Measurements from ENCODE around the gene SART1. TPM values are rescaled to one million over a fixed set of nuclear protein-coding genes. Genes with fewer than 3 reads are reported as not detected.
"Not testable (repeated sequence)": the region's sequence is repeated elsewhere in the genome, so short reads cannot be mapped to it uniquely, and the experiment has no call there.

Gene SART1
- total RNA-seq, 4 donors from 2014 or later: 32.3 to 96.1 (median 39.7) TPM

DNA sequence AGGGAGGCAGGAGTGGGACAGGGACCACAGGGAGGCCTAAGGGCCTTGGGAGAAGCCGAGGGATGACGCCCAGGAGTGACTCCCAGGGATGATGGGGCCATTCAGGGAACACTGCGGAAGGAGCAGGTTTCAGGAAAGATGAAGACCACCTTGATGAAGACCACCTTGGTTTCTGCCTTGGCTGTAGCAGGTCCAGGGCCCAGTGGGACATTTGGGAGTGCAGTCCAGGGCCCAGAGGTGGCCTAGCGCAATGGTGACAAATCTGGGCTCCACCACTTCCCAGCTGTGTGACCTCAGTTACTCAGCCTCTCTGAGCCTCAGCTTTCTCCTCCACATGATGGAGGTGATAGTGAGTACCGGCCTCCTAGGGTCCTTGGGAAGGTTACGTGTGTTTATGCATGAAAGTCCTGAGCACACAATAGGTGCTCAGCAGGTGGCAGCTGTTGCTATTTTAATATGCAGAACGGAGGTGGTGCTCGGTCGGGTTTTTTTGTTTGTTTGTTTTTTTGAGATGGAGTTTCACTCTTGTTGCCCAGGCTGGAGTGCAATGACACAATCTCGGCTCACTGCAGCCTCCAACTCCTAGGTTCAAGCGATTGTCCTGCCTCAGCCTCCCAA lies 15.5 kb upstream of the SART1 start:
- Histone ChIP-seq H3K4me1 (no peaks in the 10 kb centered on the region), H3K36me3 (no peaks in the 10 kb centered on the region), H3K4me3 (no peak overlapping the region), H3K27me3 (peaks cover 14% of the 10 kb centered on the region), H3K27ac (no peak overlapping the region), H3K9me3 (no peaks in the 10 kb centered on the region)
- 82 to 85% methylated on average over 2 to 8 of the region's 11 CpGs for WGBS, 2 donors (ENCODE audit: low coverage in 1 of 2)
- TF ChIP-seq POLR2A (IDR thresholded peaks at IDR 0.05) (no peak), POLR2AphosphoS5 (IDR thresholded peaks at IDR 0.05) (no peak), EP300 (IDR thresholded peaks at IDR 0.05) (no peak)
- TF ChIP-seq, protein P1, sequence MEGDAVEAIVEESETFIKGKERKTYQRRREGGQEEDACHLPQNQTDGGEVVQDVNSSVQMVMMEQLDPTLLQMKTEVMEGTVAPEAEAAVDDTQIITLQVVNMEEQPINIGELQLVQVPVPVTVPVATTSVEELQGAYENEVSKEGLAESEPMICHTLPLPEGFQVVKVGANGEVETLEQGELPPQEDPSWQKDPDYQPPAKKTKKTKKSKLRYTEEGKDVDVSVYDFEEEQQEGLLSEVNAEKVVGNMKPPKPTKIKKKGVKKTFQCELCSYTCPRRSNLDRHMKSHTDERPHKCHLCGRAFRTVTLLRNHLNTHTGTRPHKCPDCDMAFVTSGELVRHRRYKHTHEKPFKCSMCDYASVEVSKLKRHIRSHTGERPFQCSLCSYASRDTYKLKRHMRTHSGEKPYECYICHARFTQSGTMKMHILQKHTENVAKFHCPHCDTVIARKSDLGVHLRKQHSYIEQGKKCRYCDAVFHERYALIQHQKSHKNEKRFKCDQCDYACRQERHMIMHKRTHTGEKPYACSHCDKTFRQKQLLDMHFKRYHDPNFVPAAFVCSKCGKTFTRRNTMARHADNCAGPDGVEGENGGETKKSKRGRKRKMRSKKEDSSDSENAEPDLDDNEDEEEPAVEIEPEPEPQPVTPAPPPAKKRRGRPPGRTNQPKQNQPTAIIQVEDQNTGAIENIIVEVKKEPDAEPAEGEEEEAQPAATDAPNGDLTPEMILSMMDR (IDR thresholded peaks at IDR 0.05): no peak
- no peak for ATAC-seq

DNA sequence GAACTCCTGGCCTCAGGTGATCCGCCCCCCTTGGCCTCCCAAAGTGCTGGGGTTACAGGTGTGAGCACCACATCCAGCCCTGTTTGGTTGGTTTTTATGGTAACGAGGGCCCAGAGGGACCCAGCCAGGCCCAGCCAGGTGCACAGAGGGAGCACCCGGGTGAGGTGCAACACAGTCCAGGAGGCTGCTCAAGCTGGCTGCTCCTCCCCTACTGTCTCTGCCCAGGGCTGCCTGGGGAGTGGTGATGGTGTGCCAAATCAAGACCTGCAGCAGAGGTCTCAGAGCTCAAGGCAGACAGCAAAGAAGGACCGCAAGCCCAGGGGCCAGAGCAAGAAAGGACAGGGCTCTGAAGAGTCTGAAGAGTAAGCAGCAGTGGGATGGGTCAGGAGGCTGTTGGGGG lies 14.9 kb upstream of the SART1 start:
- no peak overlapping the region for H3K27ac ChIP-seq
- no peaks in the 10 kb centered on the region for H3K36me3 ChIP-seq
- no peaks in the 10 kb centered on the region for H3K9me3 ChIP-seq
- no peak overlapping the region for H3K4me3 ChIP-seq
- no peak for ATAC-seq
- H3K4me1 ChIP-seq: no peaks in the 10 kb centered on the region
- WGBS, 2 donors (ENCODE audit: low coverage in 1 of 2): 100% methylated on average over 1 of the region's 4 CpGs; no CpG with 5 or more reads in 1 of the 2 donors
- H3K27me3 ChIP-seq: peaks cover 16% of the 10 kb centered on the region
- TF ChIP-seq, protein P1 (IDR thresholded peaks at IDR 0.05): no peak
- TF ChIP-seq POLR2A (IDR thresholded peaks at IDR 0.05) (no peak), POLR2AphosphoS5 (IDR thresholded peaks at IDR 0.05) (no peak), EP300 (IDR thresholded peaks at IDR 0.05) (no peak)

DNA sequence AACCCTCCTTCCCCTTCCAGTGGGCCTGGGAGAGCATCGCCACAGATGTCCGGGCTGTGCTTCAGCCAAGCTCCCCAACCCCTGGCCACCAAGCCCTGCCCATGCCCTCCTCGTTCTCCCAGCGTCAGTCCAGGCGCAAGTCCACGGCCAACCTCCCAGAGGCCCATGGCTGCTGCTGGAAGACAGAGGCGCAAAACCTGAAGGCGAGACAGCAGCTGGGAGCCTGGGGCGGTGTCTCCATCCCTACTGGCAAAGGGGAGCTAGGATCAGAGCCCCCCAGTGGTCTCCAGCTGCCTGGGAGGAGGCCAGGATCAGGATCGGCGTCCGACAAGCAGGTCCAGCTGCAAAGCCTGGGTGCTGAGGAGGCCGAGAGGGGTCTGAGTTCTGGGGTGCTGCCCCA lies 14.4 kb upstream of the SART1 start:
- Histone ChIP-seq H3K27me3 (peaks cover 19% of the 10 kb centered on the region), H3K4me3 (no peak overlapping the region), H3K27ac (no peak overlapping the region), H3K4me1 (no peaks in the 10 kb centered on the region), H3K9me3 (no peaks in the 10 kb centered on the region), H3K36me3 (no peaks in the 10 kb centered on the region)
- WGBS, 2 donors (ENCODE audit: low coverage in 1 of 2): 43 to 46% methylated on average over 2 to 4 of the region's 13 CpGs
- no peak for ATAC-seq
- TF ChIP-seq EP300 (IDR thresholded peaks at IDR 0.05): no peak
- TF ChIP-seq, protein P1 (IDR thresholded peaks at IDR 0.05): no peak

DNA sequence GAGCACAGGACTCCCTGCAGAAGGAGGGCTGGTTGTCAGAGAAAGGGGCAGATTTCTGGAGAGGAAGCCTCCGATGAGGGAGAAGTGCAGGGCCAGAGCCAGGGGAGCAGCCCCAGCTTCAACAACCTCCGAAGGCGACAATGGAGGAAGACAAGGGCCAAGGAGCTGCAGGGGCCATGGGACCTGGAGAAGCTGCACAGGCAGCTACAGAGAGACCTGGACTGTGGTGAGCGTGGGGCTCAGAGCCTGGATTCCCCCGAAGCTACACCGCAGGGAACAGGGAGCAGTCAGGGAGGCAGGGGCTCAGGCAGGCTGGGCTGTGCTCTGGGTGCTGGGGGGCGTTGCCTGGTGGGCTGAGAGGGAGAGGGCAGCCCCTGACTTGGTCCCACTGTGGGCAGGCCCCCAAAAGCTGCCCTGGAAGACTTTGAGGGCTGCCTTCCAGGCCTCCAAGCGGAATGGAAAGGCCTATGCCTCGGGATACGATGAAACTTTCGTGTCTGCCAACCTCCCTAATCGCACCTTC lies 13.9 kb upstream of the SART1 start:
- H3K4me3 ChIP-seq: no peak overlapping the region
- H3K27ac ChIP-seq: no peak overlapping the region
- no peak for TF ChIP-seq POLR2A (IDR thresholded peaks at IDR 0.05)
- no peak for TF ChIP-seq EP300 (IDR thresholded peaks at IDR 0.05)
- TF ChIP-seq, protein P1 (IDR thresholded peaks at IDR 0.05): no peak
- no peak for TF ChIP-seq POLR2AphosphoS5 (IDR thresholded peaks at IDR 0.05)
- 77 to 82% methylated on average over 8 to 9 of the region's 12 CpGs for WGBS, 2 donors (ENCODE audit: low coverage in 1 of 2)
- no peaks in the 10 kb centered on the region for H3K4me1 ChIP-seq
- peaks cover 19% of the 10 kb centered on the region for H3K27me3 ChIP-seq
- no peaks in the 10 kb centered on the region for H3K36me3 ChIP-seq
- ATAC-seq: no peak
- no peaks in the 10 kb centered on the region for H3K9me3 ChIP-seq

DNA sequence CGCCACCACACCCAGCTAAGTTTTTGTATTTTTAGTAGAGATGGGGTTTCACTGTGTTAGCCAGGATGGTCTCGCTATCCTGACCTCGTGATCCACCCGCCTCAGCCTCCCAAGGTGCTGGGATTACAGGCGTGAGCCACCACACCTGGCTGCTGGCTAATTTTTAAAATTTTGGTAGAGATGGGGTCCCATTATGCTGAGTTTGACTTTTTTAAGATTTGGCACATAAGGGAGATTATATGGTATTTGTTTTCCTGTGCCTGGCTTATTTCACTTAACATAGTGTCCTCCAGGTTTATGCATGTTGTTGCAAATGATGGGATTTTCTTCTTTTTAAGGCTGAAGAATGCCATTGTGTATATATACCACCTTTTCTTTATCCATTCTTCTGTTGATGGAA lies 10.8 kb upstream of the SART1 start:
- not testable (repeated sequence) for H3K36me3 ChIP-seq, H3K9me3 ChIP-seq, ATAC-seq, H3K4me3 ChIP-seq, H3K27ac ChIP-seq, H3K4me1 ChIP-seq
- peaks cover 46% of the 10 kb centered on the region for H3K27me3 ChIP-seq
- 92% methylated on average over 4 of the region's 5 CpGs; no CpG with 5 or more reads in 1 of the 2 donors for WGBS, 2 donors (ENCODE audit: low coverage in 1 of 2)

DNA sequence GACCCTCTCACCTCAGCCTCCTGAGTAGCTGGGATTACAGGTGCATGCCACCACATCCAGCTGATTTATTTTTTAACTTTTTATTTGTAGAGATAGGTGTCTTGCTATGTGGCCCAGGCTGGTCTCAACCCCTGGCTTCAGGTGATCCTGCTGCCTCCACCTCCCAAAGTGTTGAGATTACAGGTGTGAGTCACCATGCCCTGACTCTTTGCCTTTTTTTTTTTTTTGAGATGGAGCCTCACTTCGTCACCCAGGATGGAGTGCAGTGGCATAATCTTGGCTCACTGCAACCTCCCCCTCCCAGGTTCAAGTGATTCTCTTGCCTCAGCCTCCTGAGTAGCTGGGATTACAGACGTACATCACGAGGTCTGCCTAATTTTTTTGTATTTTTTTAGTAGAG lies 9.9 kb upstream of the SART1 start:
- H3K9me3 ChIP-seq, H3K27ac ChIP-seq, H3K36me3 ChIP-seq, H3K4me3 ChIP-seq, ATAC-seq, H3K4me1 ChIP-seq: not testable (repeated sequence)
- H3K27me3 ChIP-seq: peaks cover 53% of the 10 kb centered on the region
- WGBS, 2 donors (ENCODE audit: low coverage in 1 of 2): 36 to 62% methylated on average over 3 of the region's 3 CpGs

Measured in gastroesophageal sphincter (tissue), 4 donors.